ENCODE results near the gene DLG2. TPM values are rescaled to one million over a fixed set of nuclear protein-coding genes. Genes with fewer than 3 reads are reported as not detected.

Gene DLG2
- total RNA-seq, 1 experiment from 2014 or later = 17.5 TPM

DNA sequence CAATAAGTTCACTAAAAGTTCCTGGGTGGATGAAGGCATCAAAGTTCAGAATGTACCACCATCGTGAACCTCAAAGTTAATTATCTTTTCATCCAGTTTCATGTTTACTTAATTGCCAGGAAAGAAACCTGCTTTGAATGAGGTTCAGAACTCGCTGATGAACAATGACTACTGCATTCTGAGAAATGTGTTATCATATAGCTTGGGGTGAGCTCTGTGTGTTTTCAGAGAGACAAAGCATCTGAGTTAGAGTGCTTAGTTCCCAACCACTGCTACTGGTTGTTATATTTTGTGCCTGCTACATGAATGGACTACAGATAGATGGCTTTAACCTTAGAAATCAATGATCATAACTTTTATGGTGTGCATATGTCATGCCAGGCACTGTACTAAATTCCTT lies 1131.0 kb downstream of the DLG2 start:
- ChIA-PET CTCF (no interaction called here), POLR2A (no interaction called here)
- no peak overlapping the region for H3K4me3 Mint-ChIP-seq
- no peak for DNase-seq (ENCODE audit: low spot score)
- TF ChIP-seq, protein P1, sequence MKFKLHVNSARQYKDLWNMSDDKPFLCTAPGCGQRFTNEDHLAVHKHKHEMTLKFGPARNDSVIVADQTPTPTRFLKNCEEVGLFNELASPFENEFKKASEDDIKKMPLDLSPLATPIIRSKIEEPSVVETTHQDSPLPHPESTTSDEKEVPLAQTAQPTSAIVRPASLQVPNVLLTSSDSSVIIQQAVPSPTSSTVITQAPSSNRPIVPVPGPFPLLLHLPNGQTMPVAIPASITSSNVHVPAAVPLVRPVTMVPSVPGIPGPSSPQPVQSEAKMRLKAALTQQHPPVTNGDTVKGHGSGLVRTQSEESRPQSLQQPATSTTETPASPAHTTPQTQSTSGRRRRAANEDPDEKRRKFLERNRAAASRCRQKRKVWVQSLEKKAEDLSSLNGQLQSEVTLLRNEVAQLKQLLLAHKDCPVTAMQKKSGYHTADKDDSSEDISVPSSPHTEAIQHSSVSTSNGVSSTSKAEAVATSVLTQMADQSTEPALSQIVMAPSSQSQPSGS (CRISPR knock-in tag; IDR thresholded peaks at IDR 0.05; ENCODE audit: borderline replicate concordance, low read depth) = no peak
- TF ChIP-seq ZNF396 (CRISPR knock-in tag; IDR thresholded peaks at IDR 0.05; ENCODE audit: borderline replicate concordance) (no peak), IRF2 (CRISPR knock-in tag; IDR thresholded peaks at IDR 0.05; ENCODE audit: borderline replicate concordance, low read depth) (no peak), KAT7 (CRISPR knock-in tag; IDR thresholded peaks at IDR 0.05; ENCODE audit: borderline replicate concordance) (no peak), FOXK1 (CRISPR knock-in tag; IDR thresholded peaks at IDR 0.05) (no peak), ETV6 (CRISPR knock-in tag; IDR thresholded peaks at IDR 0.05) (no peak), ZNF416 (CRISPR knock-in tag; IDR thresholded peaks at IDR 0.05) (no peak)
- TF ChIP-seq, protein P2, sequence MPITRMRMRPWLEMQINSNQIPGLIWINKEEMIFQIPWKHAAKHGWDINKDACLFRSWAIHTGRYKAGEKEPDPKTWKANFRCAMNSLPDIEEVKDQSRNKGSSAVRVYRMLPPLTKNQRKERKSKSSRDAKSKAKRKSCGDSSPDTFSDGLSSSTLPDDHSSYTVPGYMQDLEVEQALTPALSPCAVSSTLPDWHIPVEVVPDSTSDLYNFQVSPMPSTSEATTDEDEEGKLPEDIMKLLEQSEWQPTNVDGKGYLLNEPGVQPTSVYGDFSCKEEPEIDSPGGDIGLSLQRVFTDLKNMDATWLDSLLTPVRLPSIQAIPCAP (CRISPR knock-in tag; IDR thresholded peaks at IDR 0.05) = no peak
- H3K36me3 Mint-ChIP-seq = no peaks in the 10 kb centered on the region
- no peak for ATAC-seq
- H3K4me1 Mint-ChIP-seq = no peaks in the 10 kb centered on the region
- no peak overlapping the region for H3K27ac Mint-ChIP-seq
- no peaks in the 10 kb centered on the region for H3K27me3 Mint-ChIP-seq (ENCODE audit: low read depth)
- no peaks in the 10 kb centered on the region for H3K9me3 Mint-ChIP-seq

DNA sequence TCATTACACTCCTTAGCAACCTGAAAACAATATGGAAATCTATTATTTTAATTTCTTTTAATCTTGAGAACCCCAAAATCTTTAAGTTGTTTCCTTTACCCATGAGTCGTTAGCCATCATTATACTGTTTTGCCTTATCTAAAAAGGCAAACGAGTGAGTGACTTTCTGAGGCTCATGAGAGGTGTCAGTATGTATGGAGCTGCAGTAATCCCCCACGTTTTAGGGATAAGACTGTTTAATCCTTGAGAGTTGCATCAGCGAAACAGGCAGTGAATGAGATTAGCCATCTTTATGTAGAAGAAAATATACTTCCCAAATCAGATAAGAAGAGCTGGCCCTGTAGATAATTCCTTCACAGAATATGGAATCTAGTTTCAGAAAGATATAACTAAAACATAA lies 1147.0 kb downstream of the DLG2 start:
- TF ChIP-seq, protein P3, sequence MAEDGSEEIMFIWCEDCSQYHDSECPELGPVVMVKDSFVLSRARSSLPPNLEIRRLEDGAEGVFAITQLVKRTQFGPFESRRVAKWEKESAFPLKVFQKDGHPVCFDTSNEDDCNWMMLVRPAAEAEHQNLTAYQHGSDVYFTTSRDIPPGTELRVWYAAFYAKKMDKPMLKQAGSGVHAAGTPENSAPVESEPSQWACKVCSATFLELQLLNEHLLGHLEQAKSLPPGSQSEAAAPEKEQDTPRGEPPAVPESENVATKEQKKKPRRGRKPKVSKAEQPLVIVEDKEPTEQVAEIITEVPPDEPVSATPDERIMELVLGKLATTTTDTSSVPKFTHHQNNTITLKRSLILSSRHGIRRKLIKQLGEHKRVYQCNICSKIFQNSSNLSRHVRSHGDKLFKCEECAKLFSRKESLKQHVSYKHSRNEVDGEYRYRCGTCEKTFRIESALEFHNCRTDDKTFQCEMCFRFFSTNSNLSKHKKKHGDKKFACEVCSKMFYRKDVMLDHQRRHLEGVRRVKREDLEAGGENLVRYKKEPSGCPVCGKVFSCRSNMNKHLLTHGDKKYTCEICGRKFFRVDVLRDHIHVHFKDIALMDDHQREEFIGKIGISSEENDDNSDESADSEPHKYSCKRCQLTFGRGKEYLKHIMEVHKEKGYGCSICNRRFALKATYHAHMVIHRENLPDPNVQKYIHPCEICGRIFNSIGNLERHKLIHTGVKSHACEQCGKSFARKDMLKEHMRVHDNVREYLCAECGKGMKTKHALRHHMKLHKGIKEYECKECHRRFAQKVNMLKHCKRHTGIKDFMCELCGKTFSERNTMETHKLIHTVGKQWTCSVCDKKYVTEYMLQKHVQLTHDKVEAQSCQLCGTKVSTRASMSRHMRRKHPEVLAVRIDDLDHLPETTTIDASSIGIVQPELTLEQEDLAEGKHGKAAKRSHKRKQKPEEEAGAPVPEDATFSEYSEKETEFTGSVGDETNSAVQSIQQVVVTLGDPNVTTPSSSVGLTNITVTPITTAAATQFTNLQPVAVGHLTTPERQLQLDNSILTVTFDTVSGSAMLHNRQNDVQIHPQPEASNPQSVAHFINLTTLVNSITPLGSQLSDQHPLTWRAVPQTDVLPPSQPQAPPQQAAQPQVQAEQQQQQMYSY (CRISPR knock-in tag; IDR thresholded peaks at IDR 0.05) = no peak
- no peak for TF ChIP-seq RORB (CRISPR knock-in tag; IDR thresholded peaks at IDR 0.05)
- POLR2A ChIA-PET = no interaction called here
- Mint-ChIP-seq H3K4me3 (no peak overlapping the region), H3K4me1 (peaks cover 3% of the 10 kb centered on the region; the same call in 1 of the 2 replicates), H3K27me3 (ENCODE audit: low read depth) (no peaks in the 10 kb centered on the region), H3K27ac (peak overlapping the region; percentile 25; the same call in 1 of the 2 replicates), H3K9me3 (no peaks in the 10 kb centered on the region), H3K36me3 (no peaks in the 10 kb centered on the region)
- CTCF ChIA-PET = no interaction called here
- no peak for ATAC-seq
- DNase-seq (ENCODE audit: low spot score) = no peak

DNA sequence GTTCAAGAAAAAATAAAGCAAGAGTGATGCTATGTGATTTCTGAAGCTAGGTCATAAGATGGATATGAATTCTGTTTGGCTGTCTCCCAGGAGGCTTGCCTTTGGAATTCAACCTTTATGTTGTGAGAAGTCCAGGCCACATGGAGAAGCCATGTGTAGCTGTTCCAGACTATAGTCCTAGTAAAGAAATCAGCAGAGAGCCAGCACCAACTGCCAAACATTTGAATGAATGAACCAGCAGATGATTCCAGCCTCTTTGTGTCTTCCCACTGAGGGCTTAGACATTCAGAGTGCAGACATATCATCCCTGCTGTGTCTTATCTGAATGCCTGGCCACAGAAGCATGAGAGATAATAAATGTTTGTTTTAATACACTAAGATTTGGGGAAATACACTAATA lies 1150.6 kb downstream of the DLG2 start:
- no peaks in the 10 kb centered on the region for H3K36me3 Mint-ChIP-seq
- POLR2A ChIA-PET = no interaction called here
- no peak overlapping the region for H3K4me3 Mint-ChIP-seq
- H3K27me3 Mint-ChIP-seq (ENCODE audit: low read depth) = no peaks in the 10 kb centered on the region
- CTCF ChIA-PET = interaction anchor here (0.8 to 1.6 kb wide), 2 partner anchors 39 to 48 kb away, joined by 3 to 5 read pairs; no protein-coding TSS in a partner anchor
- H3K27ac Mint-ChIP-seq = peak overlapping the region; percentile 86; the same call in 1 of the 2 replicates
- DNase-seq (ENCODE audit: low spot score) (no peak), ATAC-seq (no peak)
- no peaks in the 10 kb centered on the region for H3K9me3 Mint-ChIP-seq
- H3K4me1 Mint-ChIP-seq = peaks cover 22% of the 10 kb centered on the region
- TF ChIP-seq, protein P4, sequence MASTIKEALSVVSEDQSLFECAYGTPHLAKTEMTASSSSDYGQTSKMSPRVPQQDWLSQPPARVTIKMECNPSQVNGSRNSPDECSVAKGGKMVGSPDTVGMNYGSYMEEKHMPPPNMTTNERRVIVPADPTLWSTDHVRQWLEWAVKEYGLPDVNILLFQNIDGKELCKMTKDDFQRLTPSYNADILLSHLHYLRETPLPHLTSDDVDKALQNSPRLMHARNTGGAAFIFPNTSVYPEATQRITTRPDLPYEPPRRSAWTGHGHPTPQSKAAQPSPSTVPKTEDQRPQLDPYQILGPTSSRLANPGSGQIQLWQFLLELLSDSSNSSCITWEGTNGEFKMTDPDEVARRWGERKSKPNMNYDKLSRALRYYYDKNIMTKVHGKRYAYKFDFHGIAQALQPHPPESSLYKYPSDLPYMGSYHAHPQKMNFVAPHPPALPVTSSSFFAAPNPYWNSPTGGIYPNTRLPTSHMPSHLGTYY (CRISPR knock-in tag; IDR thresholded peaks at IDR 0.05) = no peak
- no peak for TF ChIP-seq NFYB (CRISPR knock-in tag; conservative IDR thresholded peaks at IDR 0.05; ENCODE audit: low read depth)
- TF ChIP-seq, protein P5, sequence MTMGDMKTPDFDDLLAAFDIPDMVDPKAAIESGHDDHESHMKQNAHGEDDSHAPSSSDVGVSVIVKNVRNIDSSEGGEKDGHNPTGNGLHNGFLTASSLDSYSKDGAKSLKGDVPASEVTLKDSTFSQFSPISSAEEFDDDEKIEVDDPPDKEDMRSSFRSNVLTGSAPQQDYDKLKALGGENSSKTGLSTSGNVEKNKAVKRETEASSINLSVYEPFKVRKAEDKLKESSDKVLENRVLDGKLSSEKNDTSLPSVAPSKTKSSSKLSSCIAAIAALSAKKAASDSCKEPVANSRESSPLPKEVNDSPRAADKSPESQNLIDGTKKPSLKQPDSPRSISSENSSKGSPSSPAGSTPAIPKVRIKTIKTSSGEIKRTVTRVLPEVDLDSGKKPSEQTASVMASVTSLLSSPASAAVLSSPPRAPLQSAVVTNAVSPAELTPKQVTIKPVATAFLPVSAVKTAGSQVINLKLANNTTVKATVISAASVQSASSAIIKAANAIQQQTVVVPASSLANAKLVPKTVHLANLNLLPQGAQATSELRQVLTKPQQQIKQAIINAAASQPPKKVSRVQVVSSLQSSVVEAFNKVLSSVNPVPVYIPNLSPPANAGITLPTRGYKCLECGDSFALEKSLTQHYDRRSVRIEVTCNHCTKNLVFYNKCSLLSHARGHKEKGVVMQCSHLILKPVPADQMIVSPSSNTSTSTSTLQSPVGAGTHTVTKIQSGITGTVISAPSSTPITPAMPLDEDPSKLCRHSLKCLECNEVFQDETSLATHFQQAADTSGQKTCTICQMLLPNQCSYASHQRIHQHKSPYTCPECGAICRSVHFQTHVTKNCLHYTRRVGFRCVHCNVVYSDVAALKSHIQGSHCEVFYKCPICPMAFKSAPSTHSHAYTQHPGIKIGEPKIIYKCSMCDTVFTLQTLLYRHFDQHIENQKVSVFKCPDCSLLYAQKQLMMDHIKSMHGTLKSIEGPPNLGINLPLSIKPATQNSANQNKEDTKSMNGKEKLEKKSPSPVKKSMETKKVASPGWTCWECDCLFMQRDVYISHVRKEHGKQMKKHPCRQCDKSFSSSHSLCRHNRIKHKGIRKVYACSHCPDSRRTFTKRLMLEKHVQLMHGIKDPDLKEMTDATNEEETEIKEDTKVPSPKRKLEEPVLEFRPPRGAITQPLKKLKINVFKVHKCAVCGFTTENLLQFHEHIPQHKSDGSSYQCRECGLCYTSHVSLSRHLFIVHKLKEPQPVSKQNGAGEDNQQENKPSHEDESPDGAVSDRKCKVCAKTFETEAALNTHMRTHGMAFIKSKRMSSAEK (CRISPR knock-in tag; IDR thresholded peaks at IDR 0.05; ENCODE audit: borderline replicate concordance) = no peak
- TF ChIP-seq ZBTB21 (CRISPR knock-in tag; IDR thresholded peaks at IDR 0.05; ENCODE audit: borderline replicate concordance) = no peak
- TF ChIP-seq FOXK1 (CRISPR knock-in tag; IDR thresholded peaks at IDR 0.05) = no peak
- no peak for TF ChIP-seq ESRRA (CRISPR knock-in tag; IDR thresholded peaks at IDR 0.05; ENCODE audit: borderline replicate concordance)
- TF ChIP-seq, protein P6, sequence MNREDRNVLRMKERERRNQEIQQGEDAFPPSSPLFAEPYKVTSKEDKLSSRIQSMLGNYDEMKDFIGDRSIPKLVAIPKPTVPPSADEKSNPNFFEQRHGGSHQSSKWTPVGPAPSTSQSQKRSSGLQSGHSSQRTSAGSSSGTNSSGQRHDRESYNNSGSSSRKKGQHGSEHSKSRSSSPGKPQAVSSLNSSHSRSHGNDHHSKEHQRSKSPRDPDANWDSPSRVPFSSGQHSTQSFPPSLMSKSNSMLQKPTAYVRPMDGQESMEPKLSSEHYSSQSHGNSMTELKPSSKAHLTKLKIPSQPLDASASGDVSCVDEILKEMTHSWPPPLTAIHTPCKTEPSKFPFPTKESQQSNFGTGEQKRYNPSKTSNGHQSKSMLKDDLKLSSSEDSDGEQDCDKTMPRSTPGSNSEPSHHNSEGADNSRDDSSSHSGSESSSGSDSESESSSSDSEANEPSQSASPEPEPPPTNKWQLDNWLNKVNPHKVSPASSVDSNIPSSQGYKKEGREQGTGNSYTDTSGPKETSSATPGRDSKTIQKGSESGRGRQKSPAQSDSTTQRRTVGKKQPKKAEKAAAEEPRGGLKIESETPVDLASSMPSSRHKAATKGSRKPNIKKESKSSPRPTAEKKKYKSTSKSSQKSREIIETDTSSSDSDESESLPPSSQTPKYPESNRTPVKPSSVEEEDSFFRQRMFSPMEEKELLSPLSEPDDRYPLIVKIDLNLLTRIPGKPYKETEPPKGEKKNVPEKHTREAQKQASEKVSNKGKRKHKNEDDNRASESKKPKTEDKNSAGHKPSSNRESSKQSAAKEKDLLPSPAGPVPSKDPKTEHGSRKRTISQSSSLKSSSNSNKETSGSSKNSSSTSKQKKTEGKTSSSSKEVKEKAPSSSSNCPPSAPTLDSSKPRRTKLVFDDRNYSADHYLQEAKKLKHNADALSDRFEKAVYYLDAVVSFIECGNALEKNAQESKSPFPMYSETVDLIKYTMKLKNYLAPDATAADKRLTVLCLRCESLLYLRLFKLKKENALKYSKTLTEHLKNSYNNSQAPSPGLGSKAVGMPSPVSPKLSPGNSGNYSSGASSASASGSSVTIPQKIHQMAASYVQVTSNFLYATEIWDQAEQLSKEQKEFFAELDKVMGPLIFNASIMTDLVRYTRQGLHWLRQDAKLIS (CRISPR knock-in tag; IDR thresholded peaks at IDR 0.05; ENCODE audit: borderline replicate concordance) = no peak
- TF ChIP-seq ZNF423 (CRISPR knock-in tag; IDR thresholded peaks at IDR 0.05) = no peak

Measured in WTC11 (cell line).